Measurements from ENCODE around the gene COLEC12. TPM values are rescaled to one million over a fixed set of nuclear protein-coding genes. Genes with fewer than 3 reads are reported as not detected.

Gene COLEC12
- total RNA-seq = not detected

- ChIA-PET CTCF (no interaction called here), POLR2A (no interaction called here)
- Mint-ChIP-seq H3K27me3 (peaks cover 36% of the 10 kb centered on the region), H3K36me3 (no peaks in the 10 kb centered on the region), H3K9me3 (no peaks in the 10 kb centered on the region), H3K4me3 (no peak within 1 kb of the TSS), H3K4me1 (ENCODE audit: low read depth) (peaks cover 12% of the 10 kb centered on the region), H3K27ac (no peak within 1 kb of the TSS)
- no peak for DNase-seq
- intact Hi-C loops (cut with micrococcal nuclease) = no loop called here
Observed at GRCh38 chr18:500632-501405, at the start of gene COLEC12. Gene COLEC12, minus strand, starts transcription at chr18:500701. Its CDS starts 187 bp downstream, at chr18:500514.

- Mint-ChIP-seq H3K27ac (no peak overlapping the region), H3K4me1 (ENCODE audit: low read depth) (no peaks in the 10 kb centered on the region), H3K36me3 (no peaks in the 10 kb centered on the region), H3K9me3 (no peaks in the 10 kb centered on the region), H3K27me3 (peaks cover 12% of the 10 kb centered on the region), H3K4me3 (no peak overlapping the region)
- intact Hi-C loops (cut with micrococcal nuclease) = no loop called here
- DNase-seq = no peak
- ChIA-PET POLR2A (no interaction called here), CTCF (no interaction called here)
Observed at GRCh38 chr18:549967-550366, 49.5 kb upstream of the COLEC12 start.

DNA sequence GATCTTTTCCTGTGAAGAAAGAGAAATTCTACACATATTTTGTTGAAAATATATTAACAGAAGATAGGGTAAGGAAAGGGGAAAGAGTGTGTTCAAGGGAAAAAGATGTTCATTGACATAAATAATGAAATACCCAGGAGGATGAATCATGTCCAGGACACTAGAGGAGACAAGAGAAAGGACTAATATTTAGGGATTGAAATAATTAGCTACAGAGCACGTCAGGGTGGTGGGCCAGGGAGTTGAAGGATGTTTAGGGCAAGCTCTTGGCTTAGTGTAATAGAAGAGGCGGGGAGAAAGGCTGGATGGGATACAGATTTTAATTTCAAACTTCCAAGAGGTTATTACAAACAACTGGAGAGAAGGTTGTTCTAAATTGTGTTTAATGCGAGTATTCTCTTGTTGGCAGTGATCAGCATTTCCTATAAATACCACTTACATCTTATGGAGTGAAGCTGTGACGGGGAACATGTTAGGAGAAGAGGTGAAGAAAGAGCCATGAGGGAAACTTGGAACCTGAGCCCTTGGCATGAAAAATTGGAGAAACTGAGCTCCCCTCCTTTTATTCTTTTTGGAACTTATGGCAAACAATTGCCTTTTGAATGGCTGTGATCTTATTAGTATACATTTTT is 43.1 kb upstream of the COLEC12 start:
- H3K36me3 Mint-ChIP-seq = no peaks in the 10 kb centered on the region
- no peak for DNase-seq
- H3K27me3 Mint-ChIP-seq = no peaks in the 10 kb centered on the region
- intact Hi-C loops (cut with micrococcal nuclease) = no loop called here
- no peak overlapping the region for H3K4me3 Mint-ChIP-seq
- no peaks in the 10 kb centered on the region for H3K4me1 Mint-ChIP-seq (ENCODE audit: low read depth)
- H3K9me3 Mint-ChIP-seq = no peaks in the 10 kb centered on the region
- ChIA-PET CTCF (no interaction called here), POLR2A (no interaction called here)
- no peak overlapping the region for H3K27ac Mint-ChIP-seq

GRCh38 chr18:533995-534601 is 33.6 kb upstream of the COLEC12 start:
- DNase-seq = no peak
- H3K4me1 Mint-ChIP-seq (ENCODE audit: low read depth) = no peaks in the 10 kb centered on the region
- H3K9me3 Mint-ChIP-seq = no peaks in the 10 kb centered on the region
- intact Hi-C loops (cut with micrococcal nuclease) = no loop called here
- POLR2A ChIA-PET = no interaction called here
- peaks cover 13% of the 10 kb centered on the region for H3K27me3 Mint-ChIP-seq
- H3K27ac Mint-ChIP-seq = no peak overlapping the region
- no peak overlapping the region for H3K4me3 Mint-ChIP-seq
- CTCF ChIA-PET = no interaction called here
- no peaks in the 10 kb centered on the region for H3K36me3 Mint-ChIP-seq

DNA sequence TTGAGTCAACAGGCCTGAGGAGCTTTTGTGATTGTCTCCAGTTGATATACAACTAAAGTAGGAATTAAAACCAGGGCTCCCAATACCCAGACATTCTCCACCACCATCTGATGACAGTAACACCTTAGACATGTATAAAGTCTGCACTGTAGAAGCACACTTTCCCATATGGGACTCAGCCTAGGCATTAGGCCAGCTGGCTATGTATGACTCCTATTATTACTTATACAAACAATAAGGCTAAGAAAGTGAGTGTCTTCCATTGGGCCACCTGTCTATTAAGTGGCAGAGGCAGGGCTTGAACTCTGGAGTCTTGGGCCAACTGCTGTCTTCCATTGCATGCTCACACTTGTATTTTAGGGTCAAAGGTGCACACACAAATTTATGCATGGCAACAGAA is 32.1 kb upstream of the COLEC12 start:
- Mint-ChIP-seq H3K36me3 (no peaks in the 10 kb centered on the region), H3K27ac (no peak overlapping the region), H3K4me3 (no peak overlapping the region), H3K4me1 (ENCODE audit: low read depth) (no peaks in the 10 kb centered on the region), H3K27me3 (peaks cover 15% of the 10 kb centered on the region), H3K9me3 (no peaks in the 10 kb centered on the region)
- intact Hi-C loops (cut with micrococcal nuclease) = no loop called here
- ChIA-PET POLR2A (no interaction called here), CTCF (no interaction called here)
- DNase-seq = no peak

- no peak for DNase-seq
- no peak overlapping the region for H3K27ac Mint-ChIP-seq
- peaks cover 15% of the 10 kb centered on the region for H3K27me3 Mint-ChIP-seq
- H3K4me1 Mint-ChIP-seq (ENCODE audit: low read depth) = no peaks in the 10 kb centered on the region
- CTCF ChIA-PET = no interaction called here
- POLR2A ChIA-PET = no interaction called here
- intact Hi-C loops (cut with micrococcal nuclease) = no loop called here
- H3K9me3 Mint-ChIP-seq = no peaks in the 10 kb centered on the region
- H3K36me3 Mint-ChIP-seq = no peaks in the 10 kb centered on the region
- no peak overlapping the region for H3K4me3 Mint-ChIP-seq
Observed at GRCh38 chr18:532018-532417, 31.5 kb upstream of the COLEC12 start.

DNA sequence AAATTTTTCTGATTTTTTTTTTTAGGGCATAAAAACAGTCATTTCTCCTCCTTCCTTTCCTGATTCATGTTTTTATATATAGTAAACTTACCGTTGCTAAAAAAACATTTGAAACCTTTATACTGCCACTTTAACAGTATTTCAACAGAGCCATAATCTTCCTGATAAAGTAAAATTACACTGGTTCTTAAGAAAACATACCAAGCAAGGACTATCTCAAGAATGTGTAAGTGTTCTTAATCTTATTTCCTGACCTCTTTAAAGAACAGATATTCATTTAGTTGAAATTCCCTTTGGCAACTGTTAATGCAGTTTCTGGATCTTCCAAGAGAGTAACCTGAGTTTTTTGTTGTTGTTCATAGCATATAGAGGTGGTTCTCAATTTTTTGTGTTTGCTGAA is 26.6 kb upstream of the COLEC12 start:
- Mint-ChIP-seq H3K9me3 (no peaks in the 10 kb centered on the region), H3K27ac (no peak overlapping the region), H3K27me3 (peaks cover 14% of the 10 kb centered on the region), H3K36me3 (no peaks in the 10 kb centered on the region), H3K4me1 (ENCODE audit: low read depth) (no peaks in the 10 kb centered on the region), H3K4me3 (no peak overlapping the region)
- DNase-seq = no peak
- intact Hi-C loops (cut with micrococcal nuclease) = no loop called here
- ChIA-PET POLR2A (no interaction called here), CTCF (no interaction called here)

DNA sequence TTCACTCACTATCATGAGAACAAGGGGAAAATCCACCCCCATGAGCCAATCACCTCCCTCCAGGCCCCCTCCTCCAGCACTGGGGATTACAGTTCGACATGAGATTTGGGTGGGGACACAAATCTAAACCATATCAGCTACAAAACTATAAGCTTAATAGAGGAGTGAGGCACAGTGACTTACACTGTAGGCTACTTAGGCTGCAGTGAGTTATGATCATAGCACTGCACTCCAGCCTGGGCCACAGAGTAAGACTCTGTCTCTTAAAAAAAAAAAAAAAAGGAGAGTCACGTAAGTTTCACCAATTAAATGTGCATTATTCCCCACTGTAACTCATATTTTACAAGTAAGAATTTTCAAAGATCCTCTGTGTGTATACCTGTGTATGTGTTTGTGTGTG is 26.2 kb upstream of the COLEC12 start:
- CTCF ChIA-PET = no interaction called here
- Mint-ChIP-seq H3K9me3 (no peaks in the 10 kb centered on the region), H3K4me1 (ENCODE audit: low read depth) (no peaks in the 10 kb centered on the region), H3K36me3 (no peaks in the 10 kb centered on the region), H3K27ac (no peak overlapping the region), H3K27me3 (peaks cover 14% of the 10 kb centered on the region), H3K4me3 (no peak overlapping the region)
- intact Hi-C loops (cut with micrococcal nuclease) = no loop called here
- POLR2A ChIA-PET = no interaction called here
- DNase-seq = no peak

DNA sequence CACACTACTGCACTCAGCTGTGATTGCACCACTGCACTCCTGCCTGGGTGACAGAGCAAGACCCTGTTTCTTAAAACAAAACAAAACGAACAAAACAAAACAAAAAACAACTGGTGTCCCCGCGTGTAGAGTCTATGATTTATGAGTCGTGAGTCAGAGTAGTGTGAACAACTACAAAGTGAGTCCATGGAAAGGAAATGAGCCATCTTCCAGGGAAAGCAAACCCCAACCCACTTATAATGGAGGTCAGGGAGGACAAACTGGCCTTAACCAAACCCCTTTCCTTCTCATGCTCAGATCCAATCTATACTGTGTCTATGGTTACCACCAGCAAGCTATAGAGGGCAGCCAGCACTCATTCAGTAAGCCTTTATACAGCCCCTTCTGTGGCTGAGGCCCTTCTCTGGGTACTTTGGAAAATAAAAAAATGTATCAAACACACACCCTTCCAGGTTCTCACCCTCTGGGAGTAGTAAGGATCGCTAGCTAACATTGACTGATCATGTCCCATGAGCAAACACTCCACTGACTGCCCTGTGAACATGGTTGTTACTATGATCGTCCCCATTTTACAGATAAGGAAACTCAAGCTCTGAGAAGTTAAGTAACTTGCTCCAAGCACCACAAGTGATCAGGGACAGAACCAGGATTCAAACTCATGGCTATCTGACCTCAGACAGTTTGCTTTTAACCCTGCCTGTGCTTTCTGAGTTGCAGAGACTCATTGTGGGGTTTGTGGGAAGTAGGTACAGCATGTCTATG is 24.7 kb upstream of the COLEC12 start:
- no peaks in the 10 kb centered on the region for H3K4me1 Mint-ChIP-seq (ENCODE audit: low read depth)
- ChIA-PET POLR2A (no interaction called here), CTCF (no interaction called here)
- no peak overlapping the region for H3K4me3 Mint-ChIP-seq
- H3K9me3 Mint-ChIP-seq = no peaks in the 10 kb centered on the region
- H3K27ac Mint-ChIP-seq = no peak overlapping the region
- DNase-seq = no peak
- intact Hi-C loops (cut with micrococcal nuclease) = no loop called here
- no peaks in the 10 kb centered on the region for H3K36me3 Mint-ChIP-seq
- H3K27me3 Mint-ChIP-seq = peaks cover 13% of the 10 kb centered on the region

GRCh38 chr18:524466-524865 is 24.0 kb upstream of the COLEC12 start:
- intact Hi-C loops (cut with micrococcal nuclease) = no loop called here
- POLR2A ChIA-PET = no interaction called here

GRCh38 chr18:523561-523960 is 23.1 kb upstream of the COLEC12 start:
- intact Hi-C loops (cut with micrococcal nuclease) = no loop called here

More at GRCh38 chr18:524466-524865, 24.0 kb upstream of the COLEC12 start:
- H3K27ac Mint-ChIP-seq = no peak overlapping the region
- H3K9me3 Mint-ChIP-seq = no peaks in the 10 kb centered on the region
- no peaks in the 10 kb centered on the region for H3K36me3 Mint-ChIP-seq
- peaks cover 12% of the 10 kb centered on the region for H3K27me3 Mint-ChIP-seq
- H3K4me3 Mint-ChIP-seq = no peak overlapping the region
- no peaks in the 10 kb centered on the region for H3K4me1 Mint-ChIP-seq (ENCODE audit: low read depth)
- CTCF ChIA-PET = no interaction called here
- no peak for DNase-seq

DNA sequence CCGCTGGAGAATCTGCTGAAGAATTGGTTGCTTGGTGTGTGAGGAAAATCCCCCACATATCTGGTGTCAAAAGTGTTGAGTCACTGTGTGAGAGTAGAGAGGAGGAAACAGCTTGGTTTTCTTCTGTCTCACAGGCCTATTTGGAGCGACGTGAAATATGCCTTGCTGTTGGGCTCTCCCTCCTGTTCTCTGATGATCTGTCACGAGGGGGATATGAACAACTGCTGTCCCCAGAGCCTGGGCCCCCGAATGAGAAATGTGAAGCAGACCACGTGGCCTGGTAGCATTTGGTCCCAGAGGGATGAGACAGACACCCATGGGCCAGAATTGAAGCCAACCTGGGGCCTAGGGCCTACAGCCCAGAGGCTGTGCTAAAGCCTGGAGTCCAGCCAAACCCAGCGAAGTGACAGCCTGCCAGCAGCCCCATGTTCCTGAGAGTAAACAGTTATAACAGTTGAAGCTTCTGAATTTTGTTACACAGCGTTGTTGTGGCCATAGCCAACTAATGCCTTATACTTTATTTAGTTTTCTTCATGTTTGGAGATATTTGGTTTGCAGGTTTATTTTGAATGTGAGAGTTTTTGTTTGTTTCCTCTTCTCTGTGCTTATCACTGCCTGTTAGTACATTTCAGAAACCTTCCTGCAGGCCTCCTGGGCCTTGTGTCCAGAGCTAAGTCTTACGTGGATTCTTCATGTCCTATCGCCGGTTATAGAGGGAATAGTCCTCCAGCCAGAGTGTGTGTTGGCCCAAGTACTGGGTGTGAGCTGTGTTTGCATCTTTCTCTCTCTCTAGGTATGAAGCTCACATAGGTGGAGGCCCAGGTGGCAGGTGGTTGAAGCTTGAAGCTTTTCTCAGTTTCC is 18.7 kb upstream of the COLEC12 start:
- Mint-ChIP-seq H3K36me3 (no peaks in the 10 kb centered on the region), H3K27ac (no peak overlapping the region), H3K27me3 (peaks cover 5% of the 10 kb centered on the region), H3K4me1 (ENCODE audit: low read depth) (peaks cover 4% of the 10 kb centered on the region), H3K9me3 (peaks cover 3% of the 10 kb centered on the region), H3K4me3 (no peak overlapping the region)
- POLR2A ChIA-PET = no interaction called here
- CTCF ChIA-PET = no interaction called here
- peak; percentile 16 for DNase-seq
- intact Hi-C loops (cut with micrococcal nuclease) = no loop called here

More at GRCh38 chr18:523561-523960, 23.1 kb upstream of the COLEC12 start:
- CTCF ChIA-PET = no interaction called here
- Mint-ChIP-seq H3K27me3 (peaks cover 9% of the 10 kb centered on the region), H3K4me1 (ENCODE audit: low read depth) (peaks cover 4% of the 10 kb centered on the region), H3K27ac (no peak overlapping the region), H3K9me3 (no peaks in the 10 kb centered on the region), H3K4me3 (no peak overlapping the region), H3K36me3 (no peaks in the 10 kb centered on the region)
- POLR2A ChIA-PET = no interaction called here
- no peak for DNase-seq
